ENCODE measurements around the gene ATXN1.
"Not testable (repeated sequence)": the region's sequence is repeated elsewhere in the genome, so short reads cannot be mapped to it uniquely, and the experiment has no call there.

The ATXN1 gene

GRCh38 chr6:16473908-16474771 lies 287.1 kb downstream of the ATXN1 start:
- no peak for DNase-seq (ENCODE audit: low read depth)

- DNase-seq (ENCODE audit: low read depth) = no peak
Observed at GRCh38 chr6:16473184-16473907, 287.9 kb downstream of the ATXN1 start.

DNA sequence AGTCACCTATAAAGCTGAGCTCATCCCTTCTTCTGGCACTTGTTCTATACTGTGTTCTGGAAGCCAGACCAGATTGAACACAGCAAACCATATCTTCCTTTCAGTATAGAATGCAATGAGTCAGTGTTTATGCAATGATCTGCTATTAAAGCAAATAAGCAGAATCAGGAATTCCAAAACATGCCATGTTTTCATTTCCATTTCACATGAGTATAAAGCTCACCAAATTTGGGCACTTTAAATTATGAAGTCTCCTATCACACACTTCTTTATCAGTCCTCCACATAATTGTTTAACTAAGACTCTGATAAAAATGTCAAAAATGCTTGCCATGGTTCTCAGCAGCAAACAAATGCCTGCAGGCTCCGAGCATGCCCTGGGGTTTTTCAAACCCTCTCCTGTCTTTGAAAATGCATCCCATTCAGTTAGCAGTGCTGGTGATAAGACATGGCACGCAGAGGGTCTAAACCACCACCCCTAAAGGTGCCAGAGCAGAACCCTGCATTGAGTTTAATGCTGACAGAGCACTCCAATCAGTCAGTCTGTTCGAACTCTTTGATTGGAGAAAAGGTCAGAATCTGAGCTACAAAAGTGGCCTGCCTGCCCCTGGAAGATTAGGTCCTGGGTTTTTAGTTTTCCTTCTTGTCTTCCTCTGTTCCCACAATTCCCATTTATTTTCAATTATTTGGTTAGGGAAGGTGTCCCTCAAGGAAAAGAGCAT lies 288.8 kb downstream of the ATXN1 start:
- DNase-seq (ENCODE audit: low read depth) = no peak

- no peak for DNase-seq (ENCODE audit: low read depth)
Observed at GRCh38 chr6:16471910-16472297, 289.4 kb downstream of the ATXN1 start.

- DNase-seq (ENCODE audit: low read depth) = no peak
Observed at GRCh38 chr6:16471222-16471909, 289.9 kb downstream of the ATXN1 start.

DNA sequence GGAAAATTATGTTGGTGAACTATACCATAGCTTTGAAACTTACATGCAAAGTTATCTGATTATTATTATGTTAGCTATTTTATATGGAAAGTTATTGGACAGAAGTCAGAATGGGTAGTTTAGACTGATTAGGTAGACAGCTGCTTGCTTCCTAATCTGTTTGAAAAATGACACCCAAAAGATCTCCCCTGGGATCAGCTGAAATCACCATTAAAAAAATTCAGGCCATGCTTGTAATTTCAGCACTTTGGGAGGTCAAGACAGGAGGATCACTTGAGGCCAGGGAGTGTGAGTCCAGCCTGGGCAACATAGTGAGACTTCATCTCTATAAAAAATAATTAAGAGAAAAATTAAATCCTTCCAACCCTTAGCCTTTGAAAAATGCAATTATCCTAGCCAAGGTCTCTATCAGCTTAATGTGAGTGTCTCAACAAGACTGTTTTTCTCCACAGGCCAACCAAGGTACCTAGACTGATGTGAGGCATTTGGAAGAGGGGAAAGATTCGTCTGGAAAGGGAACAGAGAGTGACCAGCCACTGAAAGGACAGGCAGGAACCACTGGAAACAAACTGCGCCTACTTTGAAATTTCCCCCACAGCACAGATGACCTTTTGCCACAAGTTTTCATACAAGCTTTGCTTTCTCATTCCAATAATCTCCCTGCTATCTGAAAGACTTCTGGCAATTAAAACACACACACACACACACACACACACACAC lies 290.6 kb downstream of the ATXN1 start:
- no peak for DNase-seq (ENCODE audit: low read depth)

- DNase-seq (ENCODE audit: low read depth) = no peak
Observed at GRCh38 chr6:16468991-16469615, 292.2 kb downstream of the ATXN1 start.

- DNase-seq (ENCODE audit: low read depth) = no peak
Observed at GRCh38 chr6:16466800-16467553, 294.3 kb downstream of the ATXN1 start.

- DNase-seq (ENCODE audit: low read depth) = no peak
Observed at GRCh38 chr6:16464045-16464444, 297.2 kb downstream of the ATXN1 start.

GRCh38 chr6:16463246-16463645 lies 298.0 kb downstream of the ATXN1 start:
- DNase-seq (ENCODE audit: low read depth) = not testable (repeated sequence)

- no peak for DNase-seq (ENCODE audit: low read depth)
Observed at GRCh38 chr6:16461491-16461890, 299.8 kb downstream of the ATXN1 start.

- DNase-seq (ENCODE audit: low read depth) = not testable (repeated sequence)
Observed at GRCh38 chr6:16459472-16459871, 301.8 kb downstream of the ATXN1 start.

- no peak for DNase-seq (ENCODE audit: low read depth)
Observed at GRCh38 chr6:16452348-16452747, 308.9 kb downstream of the ATXN1 start.

DNA sequence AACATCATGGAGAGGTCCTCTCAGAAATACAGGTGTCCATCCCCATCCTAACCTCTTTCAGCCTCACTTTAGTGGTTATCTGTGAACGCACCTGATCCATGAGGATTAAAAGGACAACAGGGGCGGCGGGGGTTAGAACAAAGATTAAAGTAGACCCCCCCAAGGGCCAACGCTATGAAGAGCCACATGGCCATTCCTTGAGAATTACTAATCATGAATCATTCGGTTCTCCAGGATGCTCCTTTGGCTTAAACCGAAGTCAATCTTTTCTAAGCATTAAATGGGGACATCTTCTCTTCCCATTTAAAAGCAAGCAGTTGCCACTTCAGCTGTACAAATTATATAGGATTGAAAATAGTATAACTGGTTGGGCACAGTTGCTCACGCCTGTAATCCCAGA lies 310.4 kb downstream of the ATXN1 start:
- DNase-seq (ENCODE audit: low read depth) = no peak

- no peak for DNase-seq (ENCODE audit: low read depth)
Observed at GRCh38 chr6:16450285-16450684, 311.0 kb downstream of the ATXN1 start.

GRCh38 chr6:16446273-16446672 lies 315.0 kb downstream of the ATXN1 start:
- no peak for DNase-seq (ENCODE audit: low read depth)

- DNase-seq (ENCODE audit: low read depth) = no peak
Observed at GRCh38 chr6:16442031-16442430, 319.2 kb downstream of the ATXN1 start.

GRCh38 chr6:16441262-16441661 lies 320.0 kb downstream of the ATXN1 start:
- no peak for DNase-seq (ENCODE audit: low read depth)

DNA sequence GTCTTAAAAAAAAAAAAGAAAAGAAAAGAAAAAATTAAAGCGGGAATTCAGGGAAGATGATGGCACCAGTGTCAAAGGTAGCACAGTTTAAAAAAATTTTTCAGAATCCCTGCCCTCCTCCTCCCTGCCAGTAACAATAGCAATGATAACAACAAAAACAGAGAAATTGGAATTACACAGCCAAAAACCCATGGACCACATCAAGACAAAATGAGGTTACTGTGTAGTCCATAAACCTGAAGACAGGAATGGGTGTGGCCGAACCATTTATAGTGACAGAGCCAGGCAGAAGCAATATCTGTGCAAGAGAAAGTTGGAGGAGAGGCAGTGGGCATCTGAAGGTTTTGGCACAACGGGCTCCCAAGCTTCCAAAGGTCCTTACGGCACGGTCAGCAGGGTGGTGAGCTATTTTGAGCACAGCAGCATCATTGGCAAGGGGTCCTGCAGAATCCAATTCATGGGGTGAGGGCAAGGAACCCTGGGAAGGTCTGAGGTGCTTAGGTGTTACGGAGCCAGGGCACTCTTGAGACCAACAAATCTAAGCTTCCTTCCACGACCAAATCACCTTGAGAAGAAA lies 320.5 kb downstream of the ATXN1 start:
- no peak for DNase-seq (ENCODE audit: low read depth)
